Stimulated activated CD4-positive, alpha-beta T cell treated with anti-CD3 and anti-CD28 coated beads, Interleukin-2, amount 100 ng/mL, for 48 hours (primary cell): ENCODE results near the gene MFSD12.

Source experiments
- DNase-seq, 2 donors: peaks; one replicate each; pipeline ENCODE4 v3.0.0-alpha.2; 2020

The MFSD12 gene

DNA sequence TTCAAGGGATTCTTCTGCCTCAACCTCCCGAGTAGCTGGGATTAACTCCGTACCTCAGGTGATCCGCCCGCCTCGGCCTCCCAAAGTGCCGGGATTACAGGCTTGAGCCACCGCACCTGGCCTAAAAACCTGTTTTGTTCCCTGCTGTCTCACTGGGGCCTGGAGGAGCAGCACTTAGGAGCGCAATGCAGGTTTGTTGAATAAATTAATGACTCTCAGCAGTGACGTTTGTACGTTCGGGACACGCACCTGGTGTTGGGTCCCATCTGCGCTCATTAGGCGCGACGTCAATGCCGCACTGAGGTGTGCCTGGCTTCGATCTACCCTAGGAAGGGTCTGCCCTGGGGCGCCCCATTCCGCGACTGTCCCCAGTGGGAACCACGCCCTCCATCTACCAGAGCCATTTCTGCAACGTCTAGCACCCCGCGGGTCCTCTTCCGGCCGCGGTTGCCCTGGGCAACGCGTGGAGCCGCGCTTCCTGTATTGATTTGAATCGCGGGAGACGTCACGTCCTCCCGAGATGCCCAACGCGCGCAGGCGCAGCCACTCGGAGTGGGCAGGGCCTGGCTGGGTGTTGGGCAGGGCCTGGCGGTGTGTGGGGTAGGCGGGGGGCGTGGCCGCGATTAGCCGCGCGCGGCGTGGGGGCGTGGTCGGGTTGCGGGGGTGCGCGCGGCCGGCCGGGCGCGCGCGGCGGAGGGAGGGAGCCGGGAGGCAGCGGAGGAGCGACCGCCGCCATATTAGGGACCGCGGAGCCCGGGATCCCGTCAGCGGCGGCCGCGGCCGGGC is 51.6 kb downstream of the MFSD12 start, which contains the start of gene FZR1:
TSS of gene FZR1 (plus strand) at position 714 of the 786 bp plus-strand sequence. CDS start 16,679 bp downstream, outside the sequence.
- DNase-seq = peak; percentile 99 to 100

DNA sequence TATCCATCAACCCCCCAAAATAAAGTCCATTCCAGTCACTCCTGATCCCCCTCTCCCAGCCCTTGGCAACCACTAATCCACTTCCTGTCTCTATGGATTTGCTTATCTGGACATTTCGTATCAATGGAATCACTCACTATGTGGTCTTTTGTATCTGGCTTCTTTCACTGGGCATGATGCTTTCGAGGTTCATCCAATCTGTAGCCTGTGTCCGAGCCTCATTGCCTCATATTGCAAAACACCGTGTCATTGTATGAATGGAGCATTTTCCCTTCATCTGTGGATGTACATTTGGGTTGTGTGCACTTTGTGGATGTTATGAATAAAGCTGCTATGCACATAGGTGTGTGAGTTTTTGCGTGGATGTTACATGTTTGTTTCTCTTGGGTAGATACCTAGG is 52.7 kb downstream of the MFSD12 start:
- no peak for DNase-seq

DNA sequence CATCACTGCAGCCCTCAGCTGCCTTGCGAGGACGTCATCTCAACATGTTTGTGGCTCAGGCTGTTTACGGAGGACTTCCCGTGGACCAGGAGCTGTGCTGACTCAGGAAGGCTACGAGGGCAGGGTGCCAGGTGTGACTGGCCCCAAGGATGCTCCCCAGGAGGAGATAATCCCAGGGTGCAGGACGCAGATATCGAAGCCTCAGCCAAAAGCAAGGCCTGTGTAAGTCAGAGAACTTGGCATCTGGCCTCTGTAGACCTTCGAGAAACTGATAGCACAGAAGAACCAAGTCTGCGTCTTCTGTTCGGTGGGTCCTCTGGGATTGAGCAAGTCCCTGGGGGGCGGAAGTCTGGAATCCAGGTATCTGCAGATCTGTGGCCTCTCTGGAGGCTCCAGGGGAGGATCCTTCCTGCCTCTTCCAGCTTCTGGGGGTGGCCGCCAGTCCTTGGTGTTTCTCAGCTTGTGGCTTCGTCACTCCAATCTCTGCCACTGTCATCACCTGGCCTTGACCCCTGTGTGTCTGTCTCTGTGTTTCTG is 54.3 kb downstream of the MFSD12 start:
- no peak for DNase-seq

DNA sequence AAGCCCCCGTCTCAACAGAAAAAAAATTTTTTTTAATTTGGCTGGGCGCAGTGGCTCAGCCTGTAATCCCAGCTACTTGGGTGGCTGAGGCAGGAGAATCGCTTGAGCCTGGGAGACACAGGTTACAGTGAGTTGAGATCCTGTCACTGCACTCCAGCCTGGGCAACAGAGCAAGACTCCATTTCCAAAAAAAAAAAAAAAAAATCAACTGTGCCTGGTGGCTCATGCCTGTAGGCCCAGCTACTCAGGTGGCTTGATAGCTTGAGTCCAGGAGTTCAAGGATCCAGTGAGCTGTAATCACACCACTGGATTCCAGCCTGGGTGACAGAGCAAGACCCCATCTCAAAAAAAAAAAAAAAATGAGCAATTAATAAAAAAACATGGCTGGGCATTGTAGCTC is 55.6 kb downstream of the MFSD12 start:
- no peak for DNase-seq

DNA sequence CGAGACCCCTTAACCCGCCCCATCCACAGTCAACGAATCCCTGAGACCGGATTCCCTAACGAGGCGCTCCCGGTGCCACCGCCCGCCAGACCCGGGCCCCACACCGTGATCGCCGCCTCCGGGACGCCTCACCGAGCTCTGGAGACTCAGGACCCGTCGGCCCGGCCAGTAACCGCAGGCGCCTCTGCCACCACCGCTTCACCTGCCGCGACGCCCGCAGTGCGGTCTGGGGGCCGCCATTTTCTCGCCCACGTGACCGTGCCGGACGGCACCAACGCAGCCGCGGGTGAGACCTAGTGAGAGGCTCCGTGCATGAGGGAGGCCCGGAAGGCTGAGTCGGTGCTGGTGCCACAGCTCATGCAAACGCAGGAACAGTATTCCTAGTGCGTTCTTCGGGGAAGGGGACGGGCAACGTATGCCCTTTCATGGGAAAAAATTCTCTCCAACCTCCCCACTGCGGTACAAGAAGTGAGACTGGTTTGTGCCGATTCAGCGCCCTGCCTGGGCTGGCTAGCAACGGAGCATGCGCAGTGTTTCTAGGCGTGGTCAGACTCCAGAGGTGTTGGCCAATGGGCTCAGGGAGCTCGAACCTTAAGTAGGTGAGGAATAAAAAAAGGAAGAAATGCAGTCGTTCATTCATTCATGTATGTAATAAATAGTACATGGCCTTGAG is 56.8 kb downstream of the MFSD12 start, which contains the start of gene DOHH:
TSS of gene DOHH (minus strand) at position 246 of the 673 bp plus-strand sequence. CDS start 3,860 bp downstream, outside the sequence.
- peak; percentile 92 to 94 for DNase-seq

DNA sequence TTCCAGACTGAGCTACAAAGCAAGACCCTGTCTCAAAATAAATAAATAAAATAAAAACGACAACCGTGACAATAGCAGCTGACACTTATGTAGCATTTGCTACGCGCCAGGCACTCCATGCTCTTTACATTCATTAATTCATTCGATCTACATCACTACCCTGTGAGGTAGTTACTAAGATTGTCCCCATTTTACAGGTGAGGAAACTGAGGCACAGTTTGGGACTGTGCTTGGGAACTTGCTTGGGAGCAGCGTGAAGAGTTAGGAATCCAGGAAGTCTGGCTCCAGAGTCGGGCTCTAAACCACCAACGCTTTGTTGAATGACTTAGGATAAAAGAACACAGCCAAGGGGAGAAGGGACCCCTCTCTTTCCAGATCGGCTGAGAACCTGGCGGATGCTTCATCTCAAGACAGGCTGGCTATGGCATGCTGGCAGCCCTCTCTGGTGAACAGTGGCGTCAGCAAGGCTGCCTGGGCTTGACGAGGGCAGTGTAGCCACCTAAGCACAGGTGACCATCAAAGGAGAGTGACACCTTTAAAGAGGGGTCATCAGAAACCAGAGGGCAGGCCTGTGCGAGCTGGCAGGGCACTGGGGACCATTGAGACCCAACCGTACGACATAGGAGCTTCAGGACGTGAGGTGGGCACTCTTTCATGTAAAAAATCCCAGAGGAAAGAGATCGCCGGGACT is 57.5 kb downstream of the MFSD12 start:
- no peak for DNase-seq

DNA sequence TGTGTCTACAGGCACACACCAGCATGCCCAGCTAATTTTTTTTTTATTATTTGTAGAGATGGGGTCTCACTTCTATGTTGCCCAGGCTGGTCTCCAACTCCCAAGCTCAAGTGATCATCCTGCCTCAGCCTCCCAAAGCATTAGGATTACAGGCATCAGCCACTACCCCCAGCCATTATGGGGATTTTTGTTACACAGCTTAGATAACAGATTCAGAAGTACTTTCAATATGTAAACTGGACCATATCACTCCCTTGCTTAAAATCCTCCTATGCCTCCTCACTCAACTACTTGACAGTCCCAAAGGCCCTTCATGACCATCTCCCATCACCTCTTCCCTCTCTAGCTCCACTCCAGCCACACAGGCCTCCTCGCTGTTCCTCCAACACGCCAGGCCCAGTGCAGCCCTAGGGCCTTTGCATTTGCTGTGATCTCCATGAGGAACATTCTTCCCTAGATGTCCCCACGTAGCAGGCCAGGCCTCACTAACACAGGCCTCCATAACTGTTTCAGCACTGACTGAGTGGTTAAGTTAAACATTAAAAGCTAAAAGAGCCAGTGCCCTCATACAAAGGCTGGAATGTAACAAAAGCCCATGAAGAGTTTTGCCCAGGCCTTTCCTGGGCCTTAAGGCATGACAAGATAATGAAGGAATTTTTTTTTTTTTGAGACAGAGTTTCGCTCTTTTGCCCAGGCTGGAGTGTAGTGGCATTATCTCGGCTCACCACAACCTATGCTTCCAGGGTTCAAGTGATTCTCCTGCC is 59.4 kb downstream of the MFSD12 start:
- DNase-seq = no peak

DNA sequence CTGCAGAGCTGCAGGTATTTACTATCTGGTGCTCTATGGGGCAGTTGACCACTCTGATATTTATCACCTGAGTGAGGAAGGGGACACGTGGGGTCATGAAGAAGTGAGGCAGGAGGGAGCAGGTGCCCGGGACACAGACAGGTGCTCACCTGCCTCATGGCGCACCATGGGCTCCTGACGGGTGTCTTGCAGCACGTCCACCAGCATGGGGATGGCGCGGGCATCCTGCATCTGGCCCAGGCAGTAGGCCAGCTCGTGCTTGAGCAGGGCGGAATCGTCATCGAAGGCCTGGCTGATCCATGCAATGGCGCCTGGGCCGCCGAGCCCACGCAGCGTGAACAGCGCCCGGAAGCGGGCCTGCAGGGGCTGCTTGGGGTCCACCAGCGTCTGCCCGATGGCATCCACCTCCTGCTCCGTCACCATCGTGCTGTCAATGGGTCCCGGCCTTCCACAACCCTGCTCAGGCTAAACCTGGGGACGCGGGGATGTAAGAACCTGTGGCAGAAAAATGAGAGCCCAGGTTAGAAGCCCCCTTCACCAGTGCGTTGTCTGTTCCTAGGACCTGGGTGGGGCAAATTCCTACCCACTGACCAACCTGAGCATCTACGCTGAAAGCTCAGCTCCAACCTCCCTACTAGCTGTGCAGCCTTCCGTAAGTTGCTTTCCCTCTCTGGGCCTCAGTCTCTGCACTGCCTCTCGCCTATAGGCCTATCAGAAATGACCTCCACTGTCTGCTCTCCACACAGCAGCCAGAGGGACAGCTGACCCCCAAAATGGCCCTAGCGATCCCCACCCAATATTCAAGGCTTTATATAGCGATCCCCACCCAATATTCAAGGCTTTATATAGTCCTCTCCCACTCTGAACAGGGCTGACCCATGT is 60.8 kb downstream of the MFSD12 start:
- no peak for DNase-seq

DNA sequence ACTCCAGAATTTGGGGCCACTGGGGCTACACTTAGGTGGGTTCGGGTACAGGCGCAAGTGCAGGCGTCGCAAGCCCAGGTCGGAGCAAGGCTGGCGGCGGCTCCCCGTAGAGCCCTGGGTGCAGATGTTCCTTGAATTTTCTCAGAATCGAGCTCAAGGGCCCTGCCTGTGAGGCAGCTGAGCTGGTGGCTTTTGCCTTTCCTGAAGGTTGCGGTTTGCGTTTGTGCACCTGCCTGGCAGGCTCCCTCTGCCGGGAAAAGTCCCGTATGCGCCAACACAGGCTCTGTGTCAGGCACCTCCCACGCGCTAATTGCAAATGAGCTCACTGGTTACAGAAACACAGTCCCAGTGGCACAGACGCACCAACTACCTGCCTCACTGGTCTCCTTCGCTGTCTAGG is 62.8 kb downstream of the MFSD12 start:
- DNase-seq = peak; percentile 41 to 50
